ENCODE data around the gene CELSR1. TPM values are rescaled to one million over a fixed set of nuclear protein-coding genes. Genes with fewer than 3 reads are reported as not detected.
A peak's percentile ranks its signal among the peaks of the same experiment; 100 is the strongest.

The CELSR1 gene
- total and polyA plus RNA-seq, 5 donors = 5.5 to 7.9 (median 5.7) TPM

DNA sequence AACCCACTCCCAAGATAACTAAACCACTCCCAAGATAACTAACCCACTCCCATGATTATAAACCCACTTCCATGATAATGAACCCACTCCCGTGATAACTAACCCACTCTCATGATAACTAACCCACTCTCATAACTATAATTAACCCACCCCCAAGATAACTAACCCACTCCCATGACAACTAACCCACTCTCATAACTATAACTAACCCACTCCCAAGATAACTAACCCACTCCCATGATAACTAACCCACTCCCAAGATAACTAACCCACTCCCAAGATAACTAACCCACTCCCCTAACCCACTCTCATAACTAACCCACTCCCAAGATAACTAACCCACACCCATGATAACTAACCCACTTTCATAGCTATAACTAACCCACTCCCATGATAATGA lies 30.1 kb upstream of the CELSR1 start:
- no peaks in the 10 kb centered on the region for H3K27me3 ChIP-seq (ENCODE audit: control insufficient read depth, insufficient read depth)
- intact Hi-C loops (cut with DNase I) = no loop called here
- H3K9me3 ChIP-seq (ENCODE audit: control insufficient read depth, low read length) = no peaks in the 10 kb centered on the region
- no peak overlapping the region for H3K4me3 ChIP-seq (ENCODE audit: low read length)
- no peak overlapping the region for H3K27ac ChIP-seq (ENCODE audit: low read length)
- H3K4me1 ChIP-seq (ENCODE audit: control insufficient read depth, insufficient read depth, low read length) = peaks cover 3% of the 10 kb centered on the region
- WGBS = 95% methylated on average over 1 of the region's 1 CpG
- DNase-seq (no peak), ATAC-seq (no peak)

DNA sequence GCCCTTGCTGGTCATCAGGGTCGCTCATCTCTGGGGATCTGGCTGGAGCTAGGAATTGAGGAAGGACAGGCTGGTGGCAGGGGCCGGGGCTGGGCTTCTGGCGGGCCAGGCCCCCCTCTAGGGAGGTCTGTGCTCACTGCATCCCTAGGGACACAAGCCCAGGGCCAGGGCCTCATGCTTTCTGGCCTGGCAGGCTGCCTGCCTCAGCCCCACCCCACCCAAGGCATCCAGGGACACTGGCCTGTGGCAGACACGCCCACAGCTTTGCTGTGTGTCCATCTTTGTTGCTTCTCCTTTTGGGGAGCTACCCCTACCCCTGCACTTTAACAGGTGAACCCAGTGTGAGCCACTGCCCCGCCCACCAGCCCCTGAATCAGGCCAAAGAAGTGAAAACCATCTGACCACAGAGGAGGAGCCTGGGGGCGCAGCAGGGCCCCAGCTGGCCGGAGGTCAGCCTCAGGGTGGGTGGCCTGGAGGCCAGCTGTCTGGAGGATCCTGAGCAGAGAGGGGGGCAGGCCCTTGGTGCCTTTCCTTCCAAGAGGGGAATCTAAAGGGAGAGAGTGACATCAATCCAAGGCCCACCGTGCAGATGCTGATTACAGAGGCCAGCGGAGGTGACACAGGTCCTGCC lies 26.8 kb upstream of the CELSR1 start:
- Histone ChIP-seq H3K4me1 (ENCODE audit: control insufficient read depth, insufficient read depth, low read length) (peaks cover 3% of the 10 kb centered on the region), H3K27ac (ENCODE audit: low read length) (no peak overlapping the region), H3K27me3 (ENCODE audit: control insufficient read depth, insufficient read depth) (no peaks in the 10 kb centered on the region), H3K9me3 (ENCODE audit: control insufficient read depth, low read length) (no peaks in the 10 kb centered on the region), H3K4me3 (ENCODE audit: low read length) (no peak overlapping the region)
- ATAC-seq = peak; percentile 55 to 56
- 62% methylated on average over 9 of the region's 9 CpGs for WGBS
- DNase-seq = peak; percentile 58 to 79 (median 77)
- intact Hi-C loops (cut with DNase I) = loop anchor here in 2 of 4 donors (5.0 kb wide), 2 partner anchors 103 to 118 kb away; no protein-coding TSS in a partner anchor

DNA sequence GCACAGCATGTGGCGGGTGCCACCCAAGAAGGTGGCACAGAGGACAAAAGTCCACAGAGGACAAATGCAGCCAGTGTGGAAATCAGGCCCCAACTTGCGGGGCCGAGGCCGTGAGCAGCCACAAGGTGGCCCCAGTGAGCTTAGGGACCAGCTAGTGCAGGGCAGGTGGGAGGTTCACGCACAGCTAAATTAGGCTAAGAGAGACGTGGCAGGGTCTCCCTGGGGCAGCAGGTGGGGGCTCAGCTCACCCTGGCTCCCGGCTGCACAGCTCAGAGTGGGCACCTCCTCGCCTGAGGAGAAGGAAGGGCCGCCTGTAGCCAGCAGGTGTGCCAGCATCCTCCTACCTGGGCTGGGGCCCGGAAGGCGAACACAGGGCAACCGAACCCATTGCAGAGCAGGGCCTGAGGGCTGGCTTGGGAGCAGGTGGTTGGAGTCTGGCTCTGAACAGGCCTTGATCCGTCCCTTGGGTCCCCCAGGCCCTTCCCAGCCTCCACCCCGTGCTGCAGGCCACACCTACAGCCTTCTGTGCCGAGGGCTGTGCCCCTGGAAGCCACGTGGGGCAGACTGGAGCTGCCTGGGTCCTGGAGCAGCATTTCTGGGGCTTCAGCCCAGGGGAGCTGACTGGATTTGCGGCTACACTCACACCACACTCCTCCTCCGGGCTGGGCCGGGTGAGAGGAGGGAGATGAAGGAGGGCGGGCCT lies 26.1 kb upstream of the CELSR1 start:
- no peak overlapping the region for H3K4me3 ChIP-seq (ENCODE audit: low read length)
- H3K9me3 ChIP-seq (ENCODE audit: control insufficient read depth, low read length) = no peaks in the 10 kb centered on the region
- H3K4me1 ChIP-seq (ENCODE audit: control insufficient read depth, insufficient read depth, low read length) = peaks cover 3% of the 10 kb centered on the region
- H3K27ac ChIP-seq (ENCODE audit: low read length) = no peak overlapping the region
- WGBS = 28% methylated on average over 20 of the region's 20 CpGs
- ATAC-seq (peak; percentile 89 to 90), DNase-seq (peak; percentile 78 to 93 (median 93))
- H3K27me3 ChIP-seq (ENCODE audit: control insufficient read depth, insufficient read depth) = no peaks in the 10 kb centered on the region
- intact Hi-C loops (cut with DNase I) = loop anchor here in 2 of 4 donors (5.0 kb wide), 2 partner anchors 104 to 119 kb away; no protein-coding TSS in a partner anchor

DNA sequence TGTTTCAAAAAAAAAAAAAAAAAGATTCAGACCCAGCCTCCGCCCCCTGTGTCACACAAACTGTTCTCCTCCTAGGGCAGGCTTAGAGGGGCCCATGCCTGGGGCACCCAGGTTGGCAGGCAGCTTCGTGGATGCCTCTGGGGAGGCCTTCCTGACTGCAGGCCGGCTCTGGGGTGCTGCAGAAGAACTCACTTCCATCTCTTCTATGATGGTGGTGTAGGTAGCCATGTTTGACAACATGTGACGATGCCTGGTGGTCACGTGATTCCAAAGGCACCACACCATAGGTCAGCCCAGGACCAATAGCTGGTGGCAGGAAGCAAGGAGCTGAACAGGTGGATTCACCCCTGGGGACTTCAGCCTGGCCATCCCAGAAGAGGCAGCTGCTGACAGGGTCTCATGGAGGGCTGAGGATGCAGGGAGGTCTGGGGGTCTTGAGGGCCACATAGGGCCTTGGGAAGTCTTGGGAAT lies 24.1 kb upstream of the CELSR1 start:
- Histone ChIP-seq H3K9me3 (ENCODE audit: control insufficient read depth, low read length) (no peaks in the 10 kb centered on the region), H3K27ac (ENCODE audit: low read length) (no peak overlapping the region), H3K27me3 (ENCODE audit: control insufficient read depth, insufficient read depth) (no peaks in the 10 kb centered on the region), H3K4me3 (ENCODE audit: low read length) (no peak overlapping the region), H3K4me1 (ENCODE audit: control insufficient read depth, insufficient read depth, low read length) (peaks cover 6% of the 10 kb centered on the region)
- ATAC-seq = no peak
- peak in 2 of 3 donors; percentile 20 to 32 for DNase-seq
- 84% methylated on average over 5 of the region's 5 CpGs for WGBS
- intact Hi-C loops (cut with DNase I) = loop anchor here in 2 of 4 donors (5.0 kb wide), 2 partner anchors 106 to 121 kb away; no protein-coding TSS in a partner anchor

DNA sequence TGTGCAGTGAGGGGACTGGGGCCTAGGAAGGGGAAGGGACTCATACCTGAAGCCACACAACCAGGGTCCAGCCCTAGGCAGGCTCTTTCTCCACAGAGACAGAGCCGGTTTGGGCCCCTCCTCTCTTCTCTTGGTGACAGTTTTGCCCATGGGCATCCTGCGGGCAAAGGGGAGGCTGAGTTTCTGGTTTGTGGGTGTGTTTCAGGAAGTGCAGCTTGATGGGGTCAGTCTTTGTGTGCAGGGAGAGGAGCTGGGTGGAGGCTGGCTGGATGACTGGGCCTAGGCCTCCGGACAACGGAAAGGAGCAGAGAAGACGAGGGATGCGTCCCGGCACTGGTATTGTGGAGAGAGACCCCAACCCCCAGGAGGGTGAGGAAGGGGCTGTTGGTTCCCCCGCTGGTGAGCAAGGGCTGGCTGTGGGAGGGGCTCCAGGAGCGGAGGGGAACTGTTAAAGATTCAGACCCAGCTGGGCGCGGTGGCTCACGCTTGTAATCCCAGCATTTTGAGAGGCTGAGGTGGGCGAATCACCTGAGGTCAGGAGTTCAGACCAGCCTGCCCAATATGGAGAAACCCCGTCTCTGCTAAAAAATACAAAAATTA lies 23.4 kb upstream of the CELSR1 start:
- Histone ChIP-seq H3K27me3 (ENCODE audit: control insufficient read depth, insufficient read depth) (no peaks in the 10 kb centered on the region), H3K4me3 (ENCODE audit: low read length) (no peak overlapping the region), H3K9me3 (ENCODE audit: control insufficient read depth, low read length) (no peaks in the 10 kb centered on the region), H3K27ac (ENCODE audit: low read length) (no peak overlapping the region), H3K4me1 (ENCODE audit: control insufficient read depth, insufficient read depth, low read length) (peaks cover 6% of the 10 kb centered on the region)
- intact Hi-C loops (cut with DNase I) = loop anchor here in 2 of 4 donors (5.0 kb wide), 2 partner anchors 107 to 122 kb away; no protein-coding TSS in a partner anchor
- DNase-seq (peak in 2 of 3 donors; percentile 24 to 34), ATAC-seq (no peak)
- WGBS = 83% methylated on average over 14 of the region's 14 CpGs

DNA sequence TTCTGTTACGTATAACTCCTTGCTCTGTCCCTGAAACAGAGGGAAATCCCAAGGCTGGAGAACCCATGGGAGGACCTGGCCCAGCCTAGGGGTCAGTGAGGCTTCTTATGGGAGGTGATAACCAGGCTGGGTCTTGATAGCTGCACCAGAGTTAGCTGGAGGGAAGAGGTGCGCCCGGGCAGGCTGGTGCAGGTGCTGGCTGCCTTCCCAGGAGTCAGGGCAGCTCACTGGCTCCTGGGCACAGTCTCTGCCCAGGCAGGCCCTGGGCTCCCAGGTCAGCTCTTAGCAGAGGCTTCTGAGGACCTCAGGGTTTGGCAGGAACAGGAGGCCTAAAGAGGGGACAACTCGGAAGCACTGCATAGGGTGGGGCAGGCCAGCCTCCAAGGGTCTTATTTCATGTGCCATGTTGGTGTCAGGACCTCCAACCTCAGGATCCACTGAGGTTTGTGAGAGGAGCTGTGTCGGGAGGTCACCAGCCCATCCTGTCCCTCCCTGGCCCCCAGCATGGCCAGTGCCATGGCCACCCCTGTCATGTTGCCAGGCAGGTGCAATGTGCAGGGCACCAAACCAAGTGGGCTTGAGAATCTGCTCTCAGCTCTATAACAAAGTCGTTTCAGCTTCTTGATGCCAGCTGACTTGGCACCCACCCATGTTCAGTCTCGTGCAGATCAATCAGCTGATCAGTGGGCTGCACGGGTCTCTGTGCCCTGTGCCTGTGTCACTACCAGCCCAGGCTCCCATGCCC lies 20.5 kb upstream of the CELSR1 start:
- DNase-seq (peak in 2 of 3 donors; percentile 44 to 64), ATAC-seq (peak; percentile 30 to 53)
- Histone ChIP-seq H3K4me3 (ENCODE audit: low read length) (no peak overlapping the region), H3K9me3 (ENCODE audit: control insufficient read depth, low read length) (no peaks in the 10 kb centered on the region), H3K27me3 (ENCODE audit: control insufficient read depth, insufficient read depth) (no peaks in the 10 kb centered on the region), H3K27ac (ENCODE audit: low read length) (peak overlapping the region; percentile 31), H3K4me1 (ENCODE audit: control insufficient read depth, insufficient read depth, low read length) (peaks cover 2% of the 10 kb centered on the region)
- WGBS = 61% methylated on average over 8 of the region's 8 CpGs
- intact Hi-C loops (cut with DNase I) = no loop called here

DNA sequence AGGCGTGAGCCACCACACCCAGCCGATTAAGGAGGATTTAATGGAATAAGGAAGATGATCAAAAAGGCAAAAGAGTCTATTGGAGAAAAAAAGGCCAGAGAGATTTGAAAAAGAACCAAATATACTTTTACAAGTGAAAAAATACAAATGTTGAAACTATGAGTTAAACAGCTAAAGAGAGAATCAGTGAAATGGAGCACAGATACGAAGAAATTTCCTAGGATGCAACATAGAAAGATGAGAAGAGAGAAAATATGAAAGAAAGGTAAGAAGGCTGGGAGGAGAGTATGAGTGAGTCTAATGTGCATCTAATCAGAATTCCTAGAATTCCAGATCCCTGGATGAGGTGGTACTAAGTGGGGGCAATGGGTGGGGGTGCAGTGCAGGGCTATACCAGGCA lies 19.4 kb upstream of the CELSR1 start:
- Histone ChIP-seq H3K4me3 (ENCODE audit: low read length) (no peak overlapping the region), H3K27me3 (ENCODE audit: control insufficient read depth, insufficient read depth) (no peaks in the 10 kb centered on the region), H3K9me3 (ENCODE audit: control insufficient read depth, low read length) (peaks cover 2% of the 10 kb centered on the region), H3K27ac (ENCODE audit: low read length) (no peak overlapping the region), H3K4me1 (ENCODE audit: control insufficient read depth, insufficient read depth, low read length) (peaks cover 2% of the 10 kb centered on the region)
- DNase-seq (no peak), ATAC-seq (no peak)
- 96% methylated on average over 3 of the region's 3 CpGs for WGBS
- intact Hi-C loops (cut with DNase I) = no loop called here

DNA sequence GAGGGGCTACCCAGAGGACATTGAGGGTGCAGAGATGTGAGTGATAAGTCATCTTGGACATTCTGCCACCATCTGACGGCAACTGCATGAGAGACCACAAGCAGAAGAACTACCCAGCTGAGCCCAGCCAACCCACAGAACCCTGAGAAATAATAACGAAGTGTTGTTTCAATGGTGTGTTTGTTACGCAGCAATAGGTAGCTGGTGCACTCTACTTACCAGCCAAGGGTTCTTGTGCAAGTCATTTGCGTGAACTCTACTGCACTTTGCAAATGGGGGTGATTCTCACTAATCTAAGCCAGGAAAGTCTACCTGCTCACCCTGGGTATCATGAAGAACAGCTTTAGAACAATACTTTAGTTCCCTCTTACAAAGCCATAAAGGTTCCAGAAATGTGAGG lies 15.8 kb upstream of the CELSR1 start:
- Histone ChIP-seq H3K4me3 (ENCODE audit: low read length) (no peak overlapping the region), H3K27ac (ENCODE audit: low read length) (no peak overlapping the region), H3K4me1 (ENCODE audit: control insufficient read depth, insufficient read depth, low read length) (peaks cover 2% of the 10 kb centered on the region), H3K9me3 (ENCODE audit: control insufficient read depth, low read length) (peaks cover 2% of the 10 kb centered on the region), H3K27me3 (ENCODE audit: control insufficient read depth, insufficient read depth) (no peaks in the 10 kb centered on the region)
- DNase-seq (no peak), ATAC-seq (no peak)
- intact Hi-C loops (cut with DNase I) = no loop called here
- WGBS = 97% methylated on average over 4 of the region's 4 CpGs

DNA sequence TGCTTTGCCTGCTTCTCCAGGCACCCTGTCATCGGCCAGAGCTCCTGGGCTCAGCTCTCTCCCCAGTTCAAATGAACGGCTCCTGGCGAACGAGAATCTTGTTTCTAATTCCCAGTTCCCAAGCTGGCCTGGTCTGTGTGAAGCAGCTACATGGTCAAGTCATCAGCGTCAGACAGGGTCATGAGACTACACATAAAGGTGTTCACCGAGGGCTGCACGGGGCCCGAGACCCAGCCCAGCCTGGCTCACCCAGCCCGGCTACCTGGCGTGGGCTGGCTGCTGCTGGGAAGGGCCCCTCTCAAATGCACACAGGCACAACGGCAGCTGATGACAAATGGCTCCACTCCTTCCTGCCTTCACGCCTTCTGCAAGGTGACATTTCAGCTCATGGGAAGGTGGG lies 14.6 kb upstream of the CELSR1 start:
- Histone ChIP-seq H3K27me3 (ENCODE audit: control insufficient read depth, insufficient read depth) (no peaks in the 10 kb centered on the region), H3K4me3 (ENCODE audit: low read length) (no peak overlapping the region), H3K9me3 (ENCODE audit: control insufficient read depth, low read length) (peaks cover 2% of the 10 kb centered on the region), H3K27ac (ENCODE audit: low read length) (peak overlapping the region; percentile 6), H3K4me1 (ENCODE audit: control insufficient read depth, insufficient read depth, low read length) (peaks cover under 1% of the 10 kb centered on the region)
- intact Hi-C loops (cut with DNase I) = no loop called here
- no peak for ATAC-seq
- WGBS = 81% methylated on average over 12 of the region's 12 CpGs
- DNase-seq = peak in 1 of 3 donors; percentile 24

DNA sequence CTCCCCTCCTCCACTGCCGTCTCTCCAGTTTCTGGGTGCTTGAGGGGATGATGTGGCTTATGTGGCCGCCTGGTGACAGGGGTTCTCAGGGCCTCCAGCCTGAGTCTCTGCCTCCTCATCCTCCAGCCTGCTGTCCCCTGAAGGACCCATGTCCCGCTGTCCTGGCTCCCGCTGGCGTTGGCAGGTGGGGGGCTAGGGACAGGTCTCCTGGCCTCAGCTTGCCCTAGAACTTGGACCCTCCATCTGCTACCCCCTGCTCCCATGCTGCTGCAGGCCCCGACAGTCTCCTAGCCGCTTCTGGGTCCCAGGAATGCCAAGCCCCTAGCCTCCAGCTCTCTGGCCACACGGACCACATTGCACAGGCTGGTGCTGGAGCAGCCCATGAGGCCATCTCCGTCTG lies 13.9 kb upstream of the CELSR1 start:
- H3K27me3 ChIP-seq (ENCODE audit: control insufficient read depth, insufficient read depth) = no peaks in the 10 kb centered on the region
- no peak overlapping the region for H3K27ac ChIP-seq (ENCODE audit: low read length)
- no peak for ATAC-seq
- H3K9me3 ChIP-seq (ENCODE audit: control insufficient read depth, low read length) = peaks cover 2% of the 10 kb centered on the region
- intact Hi-C loops (cut with DNase I) = no loop called here
- DNase-seq = peak in 1 of 3 donors; percentile 24
- H3K4me1 ChIP-seq (ENCODE audit: control insufficient read depth, insufficient read depth, low read length) = no peaks in the 10 kb centered on the region
- no peak overlapping the region for H3K4me3 ChIP-seq (ENCODE audit: low read length)
- 78% methylated on average over 9 of the region's 9 CpGs for WGBS

All from right cardiac atrium (tissue), 5 donors.